Measurements from ENCODE around the gene GRIP2. TPM values are rescaled to one million over a fixed set of nuclear protein-coding genes. Genes with fewer than 3 reads are reported as not detected.

Gene GRIP2
- total and polyA plus RNA-seq, 4 donors: 0.50 to 8.6 (median 1.9) TPM

Other genes starting within 250 kb of the GRIP2 start
- 10 to 100 TPM; 36.5 to 62.2 TPM for gene SLC6A6, start 137.7 kb downstream of the GRIP2 start, total RNA-seq
- gene SLC6A6, start 137.7 kb downstream of the GRIP2 start, polyA plus RNA-seq: 1 to 10 TPM; 5.3 to 6.1 TPM
- gene CCDC174, start 111.4 kb upstream of the GRIP2 start, total RNA-seq: 10 to 100 TPM; 19.3 to 25.2 TPM
- 10 to 100 TPM; 21.4 to 30.1 TPM for gene CCDC174, start 111.4 kb upstream of the GRIP2 start, polyA plus RNA-seq
- gene C3orf20, start 134.8 kb upstream of the GRIP2 start, total RNA-seq: under 1 TPM; 0.16 to 0.30 TPM
- not detected for gene C3orf20, start 134.8 kb upstream of the GRIP2 start, polyA plus RNA-seq